Naive thymus-derived CD8-positive, alpha-beta T cell (primary cell): ENCODE measurements around the gene RPL28. TPM values are rescaled to one million over a fixed set of nuclear protein-coding genes. Genes with fewer than 3 reads are reported as not detected.

Source experiments
- ATAC-seq, 2 donors: fragments of 150-1000 bp; cut with Tn5 transposase in 1 of 2; sonication (Bioruptor Pico), chemical (Tn5 transposase) in 1 of 2; 1 replicate in 1 of 2; 2 replicates in 1 of 2; pipeline ENCODE4 v1.10.0; 2021; ENCODE audit warnings: mild to moderate bottlenecking in 2 of 2, moderate library complexity in 2 of 2
- POLR2A ChIA-PET: fragments of 350-600 bp; sonication (Branson Sonifier 250); formaldehyde crosslinking; loops from one replicate; lab custom pipeline; 2021; ENCODE audit warnings: antibody characterized with exemption; lab: Charles Lee
- DNase-seq, 10 donors: peaks; one replicate each; pipeline versions ENCODE4 v3.0.0 to v3.0.0-alpha.2; 2020 to 2022
- H3K27ac Mint-ChIP-seq, 10 donors: one replicate each; pipeline ENCODE4 v1.8.0; 2020 to 2022; ENCODE audit warnings: mild to moderate bottlenecking in 10 of 10, mixed read lengths in 10 of 10, moderate library complexity in 4 of 10, inconsistent platforms in 1 of 10
- H3K27me3 Mint-ChIP-seq, 5 donors: one replicate each; pipeline ENCODE4 v1.8.0; 2021 to 2022; ENCODE audit warnings: mixed read lengths in 5 of 5
- H3K36me3 Mint-ChIP-seq, 3 donors: one replicate each; pipeline ENCODE4 v1.8.0; 2020 to 2022; ENCODE audit warnings: mixed read lengths in 3 of 3, mild to moderate bottlenecking in 2 of 3, inconsistent platforms in 1 of 3
- H3K4me1 Mint-ChIP-seq, 4 donors: one replicate each; pipeline ENCODE4 v1.8.0; 2021 to 2022; ENCODE audit warnings: mixed read lengths in 4 of 4
- H3K4me3 Mint-ChIP-seq, 10 donors: one replicate each; pipeline ENCODE4 v1.8.0; 2020 to 2022; ENCODE audit warnings: mild to moderate bottlenecking in 10 of 10, mixed read lengths in 10 of 10, moderate library complexity in 6 of 10, inconsistent platforms in 1 of 10
- H3K9me3 Mint-ChIP-seq, 9 donors: one replicate each; pipeline ENCODE4 v1.8.0; 2020 to 2022; ENCODE audit warnings: mixed read lengths in 9 of 9, mild to moderate bottlenecking in 3 of 9, inconsistent platforms in 1 of 9, moderate library complexity in 1 of 9
- polyA plus RNA-seq, 3 donors: library from polyadenylated mRNA; unstranded; fragments of 300-500 nt; fragmentation: Illumina TruSeq; gene quantifications; one replicate each; pipeline ENCODE4 v1.2.3, GENCODE V29; 2021
- total RNA-seq, 8 experiments: library from RNA in 2 of 8; stranded (reverse) in 2 of 8; gene quantifications; one replicate each; pipeline ENCODE4 v1.2.3 and lab custom pipeline; 2021 to 2026

Gene RPL28
- total and polyA plus RNA-seq, 5 experiments from 2014 or later: 559 to 2,995 (median 1,017) TPM

GRCh38 chr19:55345818-55346724, 39.7 kb upstream of the RPL28 start:
- DNase-seq: no peak
- POLR2A ChIA-PET: interaction anchor here (0.6 kb wide), 1 partner anchor 103 kb away, joined by 6 read pairs; no protein-coding TSS in a partner anchor
- Mint-ChIP-seq H3K27me3 (peaks cover 0 to 15% (median 4%) of the 10 kb centered on the region in 5 donors), H3K9me3 (no peaks in the 10 kb centered on the region), H3K36me3 (peaks cover 0 to 20% (median 9%) of the 10 kb centered on the region in 3 donors), H3K4me1 (peaks cover 5 to 16% (median 8%) of the 10 kb centered on the region in 4 donors), H3K27ac (peak overlapping the region in 1 of 10 donors; percentile 61), H3K4me3 (no peak overlapping the region)
- ATAC-seq: no peak

DNA sequence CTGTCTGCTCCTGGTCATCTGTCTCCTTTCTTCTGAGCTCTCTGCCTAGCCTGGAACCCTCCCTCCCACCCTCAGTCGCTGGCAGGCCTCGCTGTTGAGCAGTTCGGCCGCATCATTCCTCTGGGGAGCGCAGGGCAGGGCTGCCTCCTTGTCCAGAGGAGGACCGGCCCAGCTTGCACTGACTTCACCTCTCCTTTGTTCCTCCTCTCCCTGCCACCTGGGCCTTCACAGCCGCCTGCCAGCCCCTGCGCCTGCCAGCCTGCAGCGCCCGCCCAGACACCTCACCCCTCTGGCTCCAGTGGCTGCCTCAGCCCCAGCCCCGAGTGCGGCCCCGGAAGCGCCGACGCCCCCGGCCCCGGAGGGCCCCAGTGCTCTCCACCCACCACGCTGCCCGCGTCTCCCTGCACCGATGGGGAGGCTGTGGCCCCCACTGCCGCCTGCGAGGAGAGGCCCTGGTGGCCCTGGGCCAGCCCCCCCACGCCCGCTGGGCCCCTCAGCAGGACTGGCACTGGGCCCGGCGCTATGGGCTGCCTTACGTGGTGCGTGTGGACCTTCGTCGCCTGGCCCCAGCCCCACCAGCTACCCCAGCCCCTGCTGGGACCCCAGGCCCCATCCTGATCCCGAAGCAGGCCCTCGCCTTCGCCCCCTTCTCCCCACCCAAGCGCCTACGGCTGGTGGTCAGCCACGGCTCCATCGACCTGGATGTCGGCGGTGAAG, 38.8 kb upstream of the RPL28 start:
- POLR2A ChIA-PET: interaction anchor here (0.6 to 1.1 kb wide), 2 partner anchors 10 to 74 kb away, joined by 3 read pairs; no protein-coding TSS in a partner anchor
- DNase-seq (no peak), ATAC-seq (peak in 1 of 2 donors; percentile 10)
- H3K9me3 Mint-ChIP-seq: no peaks in the 10 kb centered on the region
- H3K27me3 Mint-ChIP-seq: peaks cover 0 to 23% (median 12%) of the 10 kb centered on the region in 5 donors
- peaks cover 2 to 17% (median 10%) of the 10 kb centered on the region in 4 donors for H3K4me1 Mint-ChIP-seq
- peaks cover 0 to 18% (median 9%) of the 10 kb centered on the region in 3 donors for H3K36me3 Mint-ChIP-seq
- H3K4me3 Mint-ChIP-seq: no peak overlapping the region
- no peak overlapping the region for H3K27ac Mint-ChIP-seq

- no peak overlapping the region for H3K4me3 Mint-ChIP-seq
- peaks cover under 1 to 29% (median 18%) of the 10 kb centered on the region in 5 donors for H3K27me3 Mint-ChIP-seq
- DNase-seq (no peak), ATAC-seq (no peak)
- peaks cover 6 to 22% (median 11%) of the 10 kb centered on the region in 4 donors for H3K4me1 Mint-ChIP-seq
- no peaks in the 10 kb centered on the region for H3K9me3 Mint-ChIP-seq
- POLR2A ChIA-PET: interaction anchor here (1.1 kb wide), 1 partner anchor 10 kb away, joined by 3 read pairs; no protein-coding TSS in a partner anchor
- H3K27ac Mint-ChIP-seq: no peak overlapping the region
- H3K36me3 Mint-ChIP-seq: peaks cover 0 to 18% (median 6%) of the 10 kb centered on the region in 3 donors
Measured at GRCh38 chr19:55347442-55348009, 38.2 kb upstream of the RPL28 start.

DNA sequence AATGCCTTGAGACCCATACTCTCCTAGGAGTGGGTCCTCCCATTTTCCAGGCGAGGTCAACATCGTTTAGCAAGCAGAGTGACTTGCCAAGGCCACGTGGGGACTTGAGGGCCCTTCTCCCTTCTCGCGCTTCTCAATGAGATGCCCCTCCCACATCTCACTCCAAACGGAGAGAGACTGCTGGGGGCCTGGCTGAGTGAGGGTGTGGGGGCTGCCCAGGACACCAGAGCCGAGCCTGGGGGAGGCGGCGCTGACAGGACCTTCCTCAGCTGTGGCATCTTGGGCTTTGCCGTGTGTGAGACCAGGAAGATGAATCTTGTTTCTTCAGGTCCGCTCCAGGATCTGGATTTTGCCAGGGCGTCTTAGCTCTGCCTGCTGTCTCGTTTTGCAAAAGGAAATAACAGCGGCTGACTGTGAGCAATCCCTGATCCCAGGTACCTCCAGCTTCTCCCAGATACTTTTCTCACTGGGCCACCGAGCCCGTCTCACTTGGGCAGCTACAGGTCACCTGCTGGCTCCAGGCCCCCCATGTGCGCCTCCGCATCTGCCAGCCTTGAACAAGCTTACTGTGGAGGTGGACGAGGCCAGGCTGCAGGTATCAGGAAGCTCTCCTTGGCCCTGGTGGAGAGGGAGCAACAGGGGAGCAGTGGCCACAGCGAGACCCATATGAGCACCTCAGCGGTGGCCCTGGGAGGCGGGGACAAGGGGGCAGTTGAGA, 37.3 kb upstream of the RPL28 start:
- Mint-ChIP-seq H3K36me3 (peaks cover 0 to 11% (median 4%) of the 10 kb centered on the region in 3 donors), H3K27me3 (peaks cover 3 to 38% (median 27%) of the 10 kb centered on the region in 5 donors), H3K27ac (no peak overlapping the region), H3K4me3 (no peak overlapping the region), H3K9me3 (no peaks in the 10 kb centered on the region), H3K4me1 (peaks cover 16 to 32% (median 19%) of the 10 kb centered on the region in 4 donors)
- no peak for DNase-seq
- ATAC-seq: no peak
- POLR2A ChIA-PET: interaction anchor here (1.0 kb wide), 1 partner anchor 9 kb away, joined by 3 read pairs; the partner anchor contains the start of gene KMT5C

DNA sequence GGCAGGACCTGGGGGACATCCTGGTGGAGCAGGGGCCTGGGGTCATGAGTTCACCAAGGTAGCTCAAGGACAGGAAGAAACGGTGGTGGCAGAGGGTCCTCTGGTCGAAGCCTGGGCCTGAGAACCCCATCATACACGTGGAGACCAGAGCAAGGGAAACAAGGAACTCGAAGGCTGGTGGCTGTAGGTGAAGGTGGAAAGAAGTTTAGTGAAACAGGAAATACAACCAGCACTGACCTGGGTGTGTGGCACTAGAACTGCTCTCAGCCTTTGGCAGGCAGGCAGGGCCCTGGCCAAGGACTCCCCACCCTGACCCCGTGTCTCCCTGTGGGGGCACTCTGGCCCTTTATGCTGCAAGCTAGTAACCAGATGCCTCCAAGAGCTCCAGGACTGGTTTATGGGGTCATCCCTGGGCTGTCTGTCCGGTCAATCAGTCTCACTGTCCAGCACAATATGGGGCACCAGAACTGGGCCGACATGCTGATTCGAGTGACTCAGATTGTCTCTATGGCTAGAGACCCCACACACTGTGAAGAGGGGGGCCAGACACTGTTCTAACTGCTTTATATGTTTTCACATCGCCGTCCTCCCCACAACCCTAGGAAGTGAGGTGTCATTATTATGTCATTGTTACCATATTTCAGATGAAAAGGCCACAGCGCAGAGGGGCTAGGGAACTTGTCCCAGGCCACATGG, 35.0 kb upstream of the RPL28 start:
- Mint-ChIP-seq H3K27ac (peak overlapping the region in 2 of 10 donors; percentile 74 to 79), H3K4me1 (peaks cover 20 to 36% (median 25%) of the 10 kb centered on the region in 4 donors), H3K36me3 (peaks cover 0 to 4% (median 0%) of the 10 kb centered on the region in 3 donors), H3K4me3 (peak overlapping the region in 5 of 10 donors; percentile 4 to 20 (median 9)), H3K9me3 (peaks cover 0 to 2% (median 0%) of the 10 kb centered on the region in 9 donors), H3K27me3 (peaks cover 3 to 44% (median 27%) of the 10 kb centered on the region in 5 donors)
- POLR2A ChIA-PET: interaction anchor here (0.8 to 1.9 kb wide), 3 partner anchors 10 to 36 kb away, joined by 3 to 10 read pairs (median 5); partner anchors contain the start of gene KMT5C
- no peak for ATAC-seq
- DNase-seq: no peak

DNA sequence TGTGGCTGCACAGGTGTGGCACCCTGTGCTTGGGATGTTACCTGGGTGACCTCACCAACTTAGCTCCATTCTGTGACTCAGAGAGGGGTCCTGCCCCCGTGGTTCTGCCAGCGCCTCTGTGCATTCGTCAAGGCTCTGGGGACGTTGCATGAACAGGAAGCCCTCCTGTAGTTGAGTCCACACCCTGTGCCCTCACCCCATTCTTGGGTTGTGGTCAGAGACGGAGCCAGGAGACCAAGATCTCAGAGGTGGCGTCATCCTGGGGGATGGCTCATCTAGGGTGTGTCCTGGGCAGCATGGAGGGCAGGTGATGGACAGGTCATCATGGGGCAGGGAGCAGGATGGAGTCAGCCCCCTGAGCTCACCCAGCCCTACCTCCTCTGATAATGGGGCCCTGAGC, 33.7 kb upstream of the RPL28 start:
- DNase-seq (no peak), ATAC-seq (no peak)
- H3K27ac Mint-ChIP-seq: peak overlapping the region in 1 of 10 donors; percentile 24
- peak overlapping the region in 3 of 10 donors; percentile 24 to 83 (median 80) for H3K4me3 Mint-ChIP-seq
- H3K36me3 Mint-ChIP-seq: peaks cover 0 to 4% (median 0%) of the 10 kb centered on the region in 3 donors
- H3K4me1 Mint-ChIP-seq: peaks cover 20 to 36% (median 25%) of the 10 kb centered on the region in 4 donors
- H3K27me3 Mint-ChIP-seq: peaks cover 4 to 44% (median 29%) of the 10 kb centered on the region in 5 donors
- peaks cover 0 to 2% (median 0%) of the 10 kb centered on the region in 9 donors for H3K9me3 Mint-ChIP-seq
- POLR2A ChIA-PET: interaction anchor here (0.6 to 1.6 kb wide), 3 partner anchors 8 to 211 kb away, joined by 3 to 6 read pairs (median 3); partner anchors contain the start of gene KMT5C

DNA sequence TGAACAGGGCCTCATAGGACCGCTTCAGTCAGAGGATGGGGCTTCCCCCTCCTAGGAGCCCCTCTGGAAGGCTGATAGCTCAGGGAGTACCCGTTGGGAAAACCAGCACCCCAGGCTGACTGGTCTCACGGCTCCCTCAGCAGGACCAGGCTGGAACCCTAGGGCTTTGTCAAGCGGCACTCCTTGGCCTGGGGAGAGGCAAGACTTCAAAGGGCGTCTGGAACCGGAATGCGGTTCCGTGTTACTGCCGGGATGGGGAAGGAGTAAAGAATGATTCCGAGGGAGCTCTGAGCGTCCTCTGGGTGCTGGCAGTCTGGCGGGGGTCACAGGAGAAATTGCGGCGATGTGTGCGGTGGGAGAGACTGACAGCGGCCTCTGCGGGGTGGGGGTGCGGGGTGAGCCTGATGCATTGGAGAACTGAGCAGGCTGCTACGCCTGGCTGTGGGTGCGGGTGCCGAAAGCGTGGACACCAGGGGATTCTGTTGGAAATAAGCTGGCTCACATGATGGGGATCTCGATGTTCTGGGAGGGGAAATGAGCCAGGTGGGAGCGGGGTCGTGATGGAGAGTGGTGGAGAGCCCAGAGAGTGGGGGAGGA, 33.1 kb upstream of the RPL28 start:
- Mint-ChIP-seq H3K4me1 (peaks cover 21 to 36% (median 25%) of the 10 kb centered on the region in 4 donors), H3K27ac (peak overlapping the region in 5 of 10 donors; percentile 20 to 87 (median 53)), H3K36me3 (peaks cover 0 to 4% (median 0%) of the 10 kb centered on the region in 3 donors), H3K4me3 (peak overlapping the region; percentile 52 to 86 (median 78)), H3K27me3 (peaks cover 4 to 48% (median 34%) of the 10 kb centered on the region in 5 donors), H3K9me3 (peaks cover 0 to 2% (median 0%) of the 10 kb centered on the region in 9 donors)
- ATAC-seq (no peak), DNase-seq (no peak)
- POLR2A ChIA-PET: interaction anchor here (0.6 to 1.6 kb wide), 3 partner anchors 9 to 93 kb away, joined by 3 to 6 read pairs (median 3); partner anchors contain the start of gene KMT5C

- POLR2A ChIA-PET: interaction anchor here (0.6 to 1.6 kb wide), 3 partner anchors 14 to 271 kb away, joined by 3 to 6 read pairs (median 3); partner anchors contain the start of genes KMT5C and ZNF784
- DNase-seq (peak in 1 of 10 donors; percentile 21), ATAC-seq (peak; percentile 8 to 15)
- peak overlapping the region in 4 of 10 donors; percentile 1 to 86 (median 58) for H3K27ac Mint-ChIP-seq
- peak overlapping the region; percentile 61 to 86 (median 80) for H3K4me3 Mint-ChIP-seq
- H3K9me3 Mint-ChIP-seq: peaks cover 0 to 2% (median 0%) of the 10 kb centered on the region in 9 donors
- no peaks in the 10 kb centered on the region for H3K36me3 Mint-ChIP-seq
- H3K27me3 Mint-ChIP-seq: peaks cover 4 to 48% (median 34%) of the 10 kb centered on the region in 5 donors
- H3K4me1 Mint-ChIP-seq: peaks cover 21 to 36% (median 25%) of the 10 kb centered on the region in 4 donors
Measured at GRCh38 chr19:55353356-55353802, 32.4 kb upstream of the RPL28 start.

- Mint-ChIP-seq H3K27me3 (peaks cover 4 to 48% (median 34%) of the 10 kb centered on the region in 5 donors), H3K27ac (peak overlapping the region in 5 of 10 donors; percentile 41 to 83 (median 59))
Measured at GRCh38 chr19:55353803-55354697, 31.7 kb upstream of the RPL28 start.

More at GRCh38 chr19:55353803-55354697, 31.7 kb upstream of the RPL28 start:
- DNase-seq (peak; percentile 46 to 77 (median 62)), ATAC-seq (peak; percentile 69 to 80)
- Mint-ChIP-seq H3K4me1 (peaks cover 21 to 36% (median 25%) of the 10 kb centered on the region in 4 donors), H3K36me3 (no peaks in the 10 kb centered on the region), H3K9me3 (peaks cover 0 to 2% (median 0%) of the 10 kb centered on the region in 9 donors), H3K4me3 (peak overlapping the region; percentile 53 to 86 (median 80))
- POLR2A ChIA-PET: interaction anchor here (0.6 kb wide), 1 partner anchor 270 kb away, joined by 3 read pairs; the partner anchor contains the start of gene ZNF784
